HPDE6-E6E7 (cell line): ENCODE data around the gene ARHGAP24.
A peak's percentile ranks its signal among the peaks of the same experiment; 100 is the strongest.
"Not testable (repeated sequence)": the region's sequence is repeated elsewhere in the genome, so short reads cannot be mapped to it uniquely, and the experiment has no call there.

ENCODE experiments used
- DNase-seq: peaks from one replicate; pipeline ENCODE4 v3.0.0; 2011; ENCODE audit warnings: missing footprints; ENCODE audit errors: extremely low spot score

ARHGAP24 gene

DNA sequence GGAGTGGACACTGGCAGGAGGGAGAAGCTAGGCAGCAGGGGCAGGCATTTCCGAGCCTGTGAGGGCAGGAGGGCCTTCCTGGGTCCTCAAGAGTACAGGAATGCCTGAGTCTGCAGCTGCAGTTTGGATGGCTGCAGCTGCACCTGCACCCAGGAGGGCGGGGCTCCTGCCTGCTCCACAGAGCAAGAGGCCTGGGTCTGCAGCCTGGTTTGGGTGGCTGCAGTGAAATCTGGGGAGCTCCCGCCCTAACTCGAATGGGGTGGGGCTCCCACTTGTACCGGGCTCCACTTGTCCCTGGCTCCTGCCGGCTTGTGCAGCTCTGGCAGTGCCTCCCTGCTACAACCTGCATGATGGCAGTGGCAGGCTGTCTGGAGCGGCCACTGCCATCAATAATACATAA lies 436.0 kb downstream of the ARHGAP24 start:
- DNase-seq: no peak

DNA sequence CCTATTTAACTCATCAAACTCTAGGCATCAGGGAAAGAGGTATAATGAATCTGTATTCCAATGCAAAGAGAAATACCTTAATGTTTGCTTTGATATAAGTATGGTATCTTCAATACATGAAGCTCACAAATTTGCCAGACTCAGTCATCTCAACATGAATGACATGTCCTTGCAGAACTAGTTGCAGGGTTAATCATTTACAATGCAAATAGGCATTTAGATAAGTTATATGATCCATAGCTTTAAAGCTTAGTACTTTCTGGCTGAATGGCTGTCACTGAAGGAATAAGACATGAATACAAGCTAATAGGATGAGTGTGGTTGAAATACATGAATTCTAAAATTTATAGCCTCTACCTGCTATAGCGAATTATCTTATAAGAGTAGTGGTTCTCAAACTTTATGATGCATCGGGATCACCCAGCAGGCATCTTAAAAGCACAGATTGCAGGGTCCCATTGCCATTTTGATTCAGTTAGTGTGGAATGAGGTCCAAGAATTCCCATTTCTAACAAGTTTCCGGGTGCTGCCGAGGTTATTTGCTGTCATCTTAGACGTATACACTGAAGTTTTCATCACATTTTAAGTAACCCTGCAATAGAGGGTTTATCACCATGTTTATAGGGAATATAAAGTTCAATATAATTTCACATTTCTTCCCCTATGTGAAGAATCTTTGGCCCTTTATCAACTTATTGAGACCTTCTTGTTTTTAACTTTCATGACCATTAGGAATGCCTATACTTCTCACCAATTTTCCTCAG lies 439.2 kb downstream of the ARHGAP24 start:
- DNase-seq: no peak

DNA sequence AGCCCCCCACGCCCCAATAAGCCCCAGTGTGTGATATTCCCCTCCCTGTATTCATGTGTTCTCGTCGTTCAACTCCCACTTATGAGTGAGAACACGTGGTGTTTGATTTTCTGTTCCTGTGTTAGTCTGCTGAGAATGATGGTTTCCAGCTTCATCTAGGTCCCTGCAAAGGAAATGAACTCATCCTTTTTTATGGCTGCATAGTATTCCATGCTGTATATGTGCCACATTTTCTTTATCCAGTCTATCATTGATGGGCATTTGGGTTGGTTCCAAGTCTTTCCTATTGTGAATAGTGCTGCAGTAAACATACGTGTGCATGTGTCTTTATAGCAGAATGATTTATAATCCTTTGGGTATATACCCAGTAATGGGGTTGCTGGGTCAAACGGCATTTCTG lies 440.6 kb downstream of the ARHGAP24 start:
- DNase-seq: not testable (repeated sequence)

DNA sequence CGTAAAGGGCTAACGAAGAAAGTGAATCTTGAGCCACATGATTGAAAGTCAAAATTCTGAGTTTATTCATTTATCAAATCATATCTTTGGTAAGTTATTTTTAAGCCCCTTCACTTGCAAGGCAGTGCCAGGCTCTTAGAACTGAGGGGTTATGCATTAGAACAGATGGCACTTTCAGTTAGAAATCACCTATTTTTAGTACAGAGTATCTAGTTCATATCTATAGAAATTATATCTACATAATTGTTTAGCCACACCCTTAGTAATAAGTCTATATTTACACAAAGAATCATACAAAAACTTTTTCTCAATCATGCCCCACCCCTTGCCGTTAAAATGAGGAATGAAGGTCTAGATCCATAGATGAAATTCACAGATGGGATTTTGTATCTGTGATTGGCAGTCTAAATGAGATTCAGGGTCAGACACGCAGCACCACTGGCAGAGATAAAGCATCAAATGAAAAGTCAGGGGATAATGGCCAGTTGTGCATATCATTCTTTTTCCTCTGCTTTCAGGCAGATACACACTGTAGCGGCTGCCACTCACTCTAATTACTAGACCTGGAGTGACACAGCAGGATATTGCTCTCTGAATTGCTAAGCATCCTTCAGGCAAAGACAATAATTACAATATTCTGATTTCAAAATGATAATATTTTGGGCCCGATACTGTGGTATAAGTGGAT lies 444.4 kb downstream of the ARHGAP24 start:
- DNase-seq: no peak

DNA sequence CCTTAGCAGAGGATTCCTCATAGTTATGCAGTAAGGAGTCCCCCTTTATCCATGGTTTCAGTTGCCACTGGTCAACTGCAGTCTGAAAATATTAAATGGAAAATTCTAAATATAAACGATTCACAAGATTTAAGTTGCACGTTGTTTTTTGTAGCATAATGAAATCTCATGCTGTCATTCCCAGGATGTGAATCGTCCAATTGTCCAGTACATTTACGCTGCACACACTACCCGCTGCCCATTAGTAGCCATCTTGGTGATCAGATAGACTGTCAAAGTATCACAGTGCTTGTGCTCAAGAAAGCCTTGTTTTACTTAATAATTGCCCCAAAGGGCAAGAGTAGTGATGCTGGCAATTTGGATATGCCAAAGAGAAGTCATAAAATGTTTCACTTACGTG lies 450.1 kb downstream of the ARHGAP24 start:
- no peak for DNase-seq

DNA sequence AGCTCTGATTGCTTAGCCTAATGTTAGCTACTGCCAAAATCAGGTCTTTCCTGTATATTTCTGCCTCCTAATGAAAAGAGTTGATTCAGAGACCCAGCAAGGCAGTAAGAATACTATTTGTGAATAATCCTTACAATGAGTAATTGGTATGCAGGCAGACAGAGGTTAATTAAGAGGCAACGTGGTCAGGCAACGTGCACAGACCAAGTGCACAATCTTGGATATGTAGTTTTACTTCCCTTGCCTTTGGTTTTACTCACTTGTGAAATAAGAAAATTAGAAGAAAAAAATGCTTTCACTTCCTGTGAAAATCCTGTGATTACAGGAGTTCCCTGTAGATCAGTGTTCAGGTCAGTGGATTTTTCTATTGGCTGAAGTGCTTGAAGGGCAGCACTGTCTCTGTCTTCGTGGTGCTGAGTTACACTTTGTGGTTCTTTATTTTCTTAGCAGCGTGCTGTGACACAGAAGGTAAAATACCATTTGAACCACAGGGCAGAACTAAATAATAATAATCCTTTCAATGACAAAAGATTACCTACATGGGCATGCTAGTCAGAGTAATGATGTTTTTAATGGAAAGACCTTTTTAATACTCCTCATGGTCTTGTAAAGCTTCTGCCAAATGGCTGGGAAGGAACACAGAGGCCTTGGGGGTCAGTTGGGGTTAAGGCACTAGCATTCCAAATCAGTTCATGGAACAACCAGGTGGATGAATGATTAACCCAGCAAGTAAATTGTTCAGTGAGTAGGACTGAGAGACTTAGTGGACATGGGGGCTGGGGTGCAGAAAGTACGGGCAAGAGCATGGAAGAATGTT lies 454.0 kb downstream of the ARHGAP24 start:
- DNase-seq: no peak

DNA sequence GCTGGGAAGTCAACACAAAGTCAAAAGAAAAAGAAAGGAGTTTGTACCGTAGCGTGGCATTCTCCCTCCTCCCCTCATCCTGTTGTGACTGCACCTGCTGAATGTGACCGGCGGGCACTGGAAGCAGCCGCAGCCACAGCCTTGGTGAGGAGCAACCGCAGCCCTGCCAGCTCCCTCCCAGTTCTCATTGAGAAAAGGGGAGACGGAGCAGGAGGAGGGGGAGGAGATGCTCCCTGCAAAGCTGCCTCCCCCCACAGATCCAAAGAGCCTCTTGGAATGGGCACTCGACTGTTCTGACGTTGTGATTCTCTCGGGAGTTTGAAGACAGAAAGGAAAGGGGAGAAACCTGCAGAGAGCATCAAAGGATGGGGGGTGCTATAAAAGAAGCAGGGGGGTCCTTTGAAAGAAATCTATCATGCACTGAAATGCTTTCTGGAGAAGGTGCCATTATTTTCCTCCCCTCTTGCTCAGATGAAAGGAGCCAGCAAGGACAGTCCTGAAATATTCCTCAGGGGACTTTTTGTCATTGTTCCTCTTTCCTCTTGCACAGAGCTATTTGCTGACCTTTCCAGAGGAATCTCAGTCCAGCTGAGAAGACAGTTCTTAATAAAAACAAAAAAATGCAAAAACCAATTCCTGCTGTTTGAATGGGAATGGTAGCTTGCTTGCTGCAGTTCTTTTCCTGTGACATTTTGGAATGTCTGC lies 455.2 kb downstream of the ARHGAP24 start:
- no peak for DNase-seq

DNA sequence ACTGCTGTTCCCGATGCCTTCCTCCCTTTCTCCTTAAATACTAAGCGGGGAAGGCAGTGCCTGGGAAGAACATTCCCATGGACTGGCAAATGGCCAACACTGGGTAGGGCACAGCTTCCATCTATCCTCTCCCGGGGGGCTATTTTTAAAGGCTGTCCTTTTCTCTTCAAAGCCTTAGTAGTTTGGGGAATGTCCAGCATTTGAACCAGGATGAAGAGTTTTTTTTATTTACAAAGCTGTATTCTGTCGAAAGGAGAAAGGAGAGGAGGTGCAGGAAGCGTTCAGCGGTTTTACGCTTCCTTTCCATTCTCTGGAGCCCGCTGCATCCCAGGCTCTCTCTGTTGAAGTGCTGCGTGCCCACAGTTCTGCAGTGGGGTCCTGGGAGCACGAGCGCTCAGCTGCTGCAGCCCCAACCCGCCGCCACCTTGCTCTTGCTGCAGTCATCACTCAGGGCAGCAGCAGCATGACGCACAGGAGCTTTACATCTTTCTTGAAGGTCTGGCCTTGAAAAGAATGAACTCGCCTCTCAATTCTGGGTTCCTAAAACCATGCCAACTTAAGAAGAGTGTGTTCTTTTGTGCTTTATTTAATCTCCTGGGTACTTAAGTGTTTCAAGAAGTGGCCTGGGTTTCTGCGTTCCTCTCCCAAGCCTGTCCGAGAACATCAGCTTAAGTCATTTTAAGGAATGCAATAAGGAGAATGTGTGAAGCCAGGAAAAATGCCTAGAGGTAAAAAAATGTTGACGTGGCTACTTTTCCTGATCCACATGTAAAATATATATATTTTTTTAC lies 457.7 kb downstream of the ARHGAP24 start:
- no peak for DNase-seq

DNA sequence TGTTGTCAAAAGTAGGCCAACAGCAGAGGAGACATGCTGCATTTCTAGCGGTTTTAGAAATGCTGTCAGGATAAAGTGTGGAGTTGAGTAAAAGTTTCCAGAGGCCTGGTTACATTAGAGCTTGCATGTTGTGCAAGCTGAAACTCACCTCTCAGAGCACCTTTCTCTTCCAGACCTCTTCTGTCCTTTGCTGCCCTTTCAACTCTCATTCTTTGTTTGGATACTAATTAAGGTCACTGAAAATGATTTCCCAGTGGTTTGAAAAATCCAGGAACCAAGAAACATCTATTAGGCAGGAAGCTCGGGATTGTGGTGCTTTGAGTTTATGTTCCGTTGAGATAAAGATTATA lies 458.3 kb downstream of the ARHGAP24 start:
- no peak for DNase-seq

DNA sequence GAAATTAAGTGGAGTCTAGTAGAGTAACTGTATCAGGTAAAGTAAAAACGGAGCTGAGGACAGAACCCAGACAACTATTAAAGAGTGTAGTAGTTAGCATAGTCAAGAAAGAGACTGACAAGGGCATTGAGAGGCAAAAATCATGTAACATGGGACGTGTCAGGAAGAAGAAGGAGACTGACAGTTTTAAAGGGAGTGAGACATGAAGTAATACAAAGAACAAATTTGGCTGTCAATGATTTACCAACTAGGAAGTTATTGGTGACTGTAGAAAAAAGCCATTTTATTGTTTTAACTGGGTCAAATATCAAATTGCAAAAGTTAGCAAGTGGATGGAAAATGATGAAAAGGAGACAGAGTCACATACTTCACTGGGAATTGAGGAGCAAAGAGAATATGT lies 462.6 kb downstream of the ARHGAP24 start:
- DNase-seq: no peak

DNA sequence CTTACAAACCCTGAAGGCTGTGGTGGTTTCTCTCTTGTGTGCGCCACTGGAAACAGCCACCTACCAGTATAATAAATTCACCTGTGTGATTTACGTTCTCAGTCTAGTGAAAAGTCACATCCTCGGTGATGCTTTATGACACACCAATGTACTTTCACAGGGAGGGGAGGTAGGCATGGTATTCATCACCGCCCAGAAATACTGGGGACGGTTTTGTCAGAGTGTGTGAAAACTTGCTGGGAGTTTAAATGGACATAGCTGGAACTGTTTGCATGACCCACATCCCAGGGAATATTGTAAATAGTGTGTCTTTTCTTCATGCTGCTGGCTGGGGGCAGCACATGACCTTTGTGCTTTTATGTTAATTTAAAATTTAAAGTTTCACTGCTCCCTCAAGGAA lies 463.1 kb downstream of the ARHGAP24 start:
- DNase-seq: no peak

DNA sequence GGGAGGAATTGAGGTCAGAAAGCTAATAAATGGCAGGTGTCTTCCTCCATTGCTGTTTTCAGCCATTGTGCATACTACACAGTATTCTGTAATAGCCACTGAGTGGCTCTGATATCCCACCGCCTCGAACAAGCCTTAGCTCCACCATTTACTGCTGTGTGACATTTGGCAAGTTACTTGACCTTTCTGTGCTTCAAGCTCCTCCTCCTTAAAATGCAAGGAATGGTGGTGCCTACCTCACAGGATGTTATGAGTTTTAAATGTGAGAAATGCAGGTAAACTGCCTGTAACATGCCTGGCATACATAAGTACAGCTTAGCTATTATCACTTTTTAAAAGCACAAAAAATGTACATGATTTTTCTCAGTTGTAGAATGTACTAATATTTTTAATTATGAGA lies 464.0 kb downstream of the ARHGAP24 start:
- no peak for DNase-seq

DNA sequence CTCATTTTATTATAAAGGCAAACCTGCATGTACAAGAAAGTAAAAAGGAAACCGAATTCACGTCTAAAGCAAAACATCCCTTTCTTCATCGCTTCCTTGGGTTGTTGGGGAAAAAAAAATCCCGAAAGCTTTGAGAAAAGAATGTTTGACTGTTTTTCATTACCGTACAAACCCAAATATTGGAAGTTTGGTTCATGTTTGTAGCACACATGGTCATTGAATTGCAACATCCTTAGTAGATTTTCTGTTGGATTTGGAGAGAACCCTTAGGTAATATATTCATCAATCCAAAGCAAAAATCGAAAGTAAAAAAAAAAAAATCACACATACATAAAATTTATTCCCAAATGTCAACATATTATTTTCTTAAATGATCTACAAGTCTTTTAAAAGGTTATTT lies 464.6 kb downstream of the ARHGAP24 start:
- DNase-seq: no peak

DNA sequence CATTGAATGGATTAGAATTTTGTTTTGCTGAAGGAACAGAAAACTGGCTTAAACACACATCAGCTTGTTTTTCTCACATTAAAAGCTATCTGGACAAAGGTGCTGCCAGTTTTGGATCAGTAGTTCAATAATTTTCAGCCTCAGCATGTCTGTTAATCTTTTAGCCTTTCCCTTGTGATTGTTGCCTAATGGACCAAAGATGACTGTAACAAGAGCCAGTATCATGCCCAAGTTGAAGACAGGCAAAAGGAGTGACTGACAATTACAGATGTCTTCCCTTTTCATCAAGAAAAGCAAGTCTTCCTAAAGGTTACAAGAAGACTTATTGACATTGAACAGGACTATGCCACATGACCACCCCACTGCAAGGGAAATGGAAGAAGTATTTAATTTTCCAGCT lies 465.2 kb downstream of the ARHGAP24 start:
- no peak for DNase-seq

DNA sequence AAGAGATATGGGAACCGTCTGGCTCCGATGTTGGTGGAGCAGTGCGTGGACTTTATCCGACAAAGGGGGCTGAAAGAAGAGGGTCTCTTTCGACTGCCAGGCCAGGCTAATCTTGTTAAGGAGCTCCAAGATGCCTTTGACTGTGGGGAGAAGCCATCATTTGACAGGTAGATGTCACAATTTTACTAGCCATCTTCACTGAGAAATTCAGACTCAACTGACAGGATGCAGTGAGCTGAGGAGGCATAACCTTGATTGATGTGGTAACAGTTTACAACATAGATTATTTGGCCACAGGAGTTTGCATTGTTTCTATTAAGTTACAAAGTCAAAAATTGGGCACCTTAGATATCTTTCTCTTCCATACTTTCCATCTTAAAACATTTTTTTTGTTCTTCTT lies 467.2 kb downstream of the ARHGAP24 start:
- DNase-seq: no peak

DNA sequence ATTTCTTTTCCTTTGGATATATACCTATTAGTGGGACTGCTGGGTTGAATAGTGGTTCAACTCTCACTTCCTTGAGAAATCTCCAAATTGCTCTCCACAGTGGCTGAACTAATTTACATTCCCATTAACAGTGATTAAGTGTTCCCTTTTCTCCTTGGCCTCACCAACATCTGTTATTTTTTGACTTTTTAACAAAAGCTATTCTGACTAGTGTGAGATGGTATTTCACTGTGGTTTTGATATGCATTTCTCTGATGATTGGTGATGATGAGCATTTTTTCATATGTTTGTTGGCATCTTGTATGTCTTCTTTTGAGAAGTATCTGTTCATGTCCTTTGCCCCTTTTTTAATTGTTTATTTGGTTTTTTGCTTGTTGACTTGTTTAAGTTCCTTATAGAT lies 471.9 kb downstream of the ARHGAP24 start:
- DNase-seq: no peak

DNA sequence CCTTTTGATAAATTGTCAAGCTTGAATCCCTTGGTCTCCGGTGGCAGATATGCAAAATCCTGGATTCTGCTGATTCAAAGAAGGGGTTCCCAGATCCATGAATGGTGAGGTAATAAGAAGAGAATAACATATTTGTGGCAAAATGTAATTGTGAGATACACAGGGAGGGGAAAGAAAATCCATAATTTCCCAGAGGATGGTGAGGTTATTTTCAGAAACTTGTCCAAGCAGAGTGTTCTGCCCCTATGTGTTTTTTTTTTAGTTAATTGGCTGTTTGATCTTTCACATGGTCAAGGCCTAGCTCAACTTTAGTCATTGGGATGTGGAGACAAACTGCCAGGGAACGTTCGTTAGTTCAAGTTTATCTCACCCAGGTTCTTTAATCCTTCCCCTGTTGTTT lies 476.1 kb downstream of the ARHGAP24 start:
- no peak for DNase-seq

DNA sequence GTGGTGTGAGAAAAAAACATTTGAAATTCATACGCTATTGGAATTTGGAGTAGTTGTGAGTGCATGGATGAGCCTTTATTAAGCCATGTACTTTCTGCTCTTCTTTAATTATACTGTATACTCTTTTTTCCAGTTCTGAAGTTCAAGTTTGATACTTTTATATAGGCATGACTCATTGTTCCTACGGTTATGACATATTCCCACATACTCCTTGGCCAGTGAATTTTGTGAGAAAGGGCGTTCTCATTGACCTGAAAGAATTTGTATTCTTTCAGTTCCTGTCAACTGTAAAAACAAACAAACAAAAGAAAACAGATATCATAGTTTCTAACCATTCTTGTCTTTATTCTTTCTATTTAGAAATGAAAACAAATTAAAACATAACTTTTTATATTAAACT lies 477.6 kb downstream of the ARHGAP24 start:
- DNase-seq: no peak

DNA sequence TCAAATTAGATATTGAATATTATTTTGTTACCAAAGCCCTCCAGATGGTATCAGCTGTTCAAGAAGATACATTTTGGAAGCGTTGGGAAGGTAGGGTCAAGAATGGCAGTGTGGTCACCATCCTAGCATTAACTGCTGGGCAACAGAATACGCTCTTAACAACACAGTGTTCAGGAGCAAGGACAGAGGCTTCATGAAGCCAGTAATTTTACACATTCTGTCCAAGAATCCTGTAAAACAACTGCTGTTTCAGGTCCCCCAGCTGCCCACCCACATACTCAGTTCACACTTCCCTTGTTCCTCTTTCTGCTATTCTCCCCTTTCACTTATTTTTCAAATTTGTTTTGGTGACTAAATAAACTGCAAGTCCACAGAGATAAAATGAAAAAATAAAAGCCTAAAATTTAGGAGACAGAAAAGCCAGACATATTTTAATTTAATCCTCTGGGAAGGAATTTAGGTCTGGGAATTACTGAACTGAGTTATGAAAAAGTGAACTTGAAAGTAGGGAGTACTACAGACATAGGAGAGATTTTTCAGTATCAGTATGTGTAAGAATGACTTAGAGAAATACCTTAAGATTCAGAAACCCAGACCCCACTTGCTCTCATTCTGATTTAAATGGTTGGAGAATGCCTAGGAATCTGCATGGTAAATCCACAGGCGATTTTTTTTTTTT lies 478.2 kb downstream of the ARHGAP24 start:
- no peak for DNase-seq

DNA sequence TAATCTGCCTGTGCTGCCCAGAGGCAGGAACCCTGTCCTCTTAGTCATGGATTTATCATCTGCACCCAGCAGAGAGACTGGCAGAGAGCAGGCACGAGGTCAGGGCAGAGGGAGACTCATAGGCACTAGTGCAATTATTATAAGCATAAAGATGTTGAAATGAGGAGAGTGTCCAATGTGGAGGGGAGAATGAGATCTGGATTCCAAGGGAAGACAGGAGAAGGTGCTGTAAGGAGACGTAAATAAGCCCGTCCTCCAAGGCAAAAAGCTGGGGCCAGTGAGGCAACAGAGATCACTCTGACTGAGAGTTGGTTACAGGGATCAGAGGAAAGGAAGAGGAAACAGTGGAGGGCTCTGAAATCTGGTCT lies 478.7 kb downstream of the ARHGAP24 start:
- DNase-seq: peak; percentile 67
